Muscle layer of duodenum (tissue), 2 donors: ENCODE data around the gene PTPN9.
"Not testable (repeated sequence)": the region's sequence is repeated elsewhere in the genome, so short reads cannot be mapped to it uniquely, and the experiment has no call there.

Experiments used
- H3K27ac ChIP-seq: one replicate; pipeline ENCODE4 v1.7.0; 2013; ENCODE audit warnings: mild to moderate bottlenecking, low read length
- H3K27me3 ChIP-seq: one replicate; pipeline ENCODE4 v1.7.0; 2013; ENCODE audit warnings: low read depth, mild to moderate bottlenecking, control low read depth, low read length
- H3K36me3 ChIP-seq, 2 donors: one replicate each; pipeline ENCODE4 v1.7.0; 2013; ENCODE audit warnings: low read length in 2 of 2, control low read depth in 1 of 2, mild to moderate bottlenecking in 1 of 2; ENCODE audit not compliant: insufficient read depth in 2 of 2, control insufficient read depth in 1 of 2
- H3K4me1 ChIP-seq, 2 donors: one replicate each; pipeline ENCODE4 v1.7.0; 2013; ENCODE audit warnings: low read length in 2 of 2, mild to moderate bottlenecking in 2 of 2, control low read depth in 1 of 2, moderate library complexity in 1 of 2; ENCODE audit not compliant: insufficient read depth in 2 of 2, control insufficient read depth in 1 of 2
- H3K4me3 ChIP-seq, 2 donors: one replicate each; pipeline ENCODE4 v1.7.0; 2013; ENCODE audit warnings: low read length in 2 of 2, low read depth in 1 of 2, mild to moderate bottlenecking in 1 of 2
- H3K9me3 ChIP-seq, 2 donors: one replicate each; pipeline ENCODE4 v1.7.0; 2013; ENCODE audit warnings: low read length in 2 of 2, control low read depth in 1 of 2, mild to moderate bottlenecking in 1 of 2; ENCODE audit not compliant: control insufficient read depth in 1 of 2
- donor health status: healthy.

Gene PTPN9

DNA sequence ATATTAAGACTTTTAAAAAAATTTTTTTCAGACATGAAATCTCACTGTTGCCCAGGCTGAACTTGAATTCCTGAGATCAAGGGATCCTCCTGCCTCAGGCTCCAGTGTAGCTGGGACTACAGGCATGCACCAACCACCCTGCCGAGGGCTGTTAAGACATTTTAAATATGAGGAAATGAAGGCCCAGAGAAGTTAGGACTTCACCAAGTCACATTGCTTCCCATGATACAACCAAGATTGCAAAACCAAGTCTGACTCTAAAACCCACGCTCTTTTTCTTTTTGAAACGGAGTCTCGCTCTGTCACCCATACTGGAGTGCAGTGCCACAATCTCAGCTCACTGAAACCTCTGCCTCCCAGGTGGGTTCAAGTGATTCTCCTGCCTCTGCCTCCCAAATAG lies 28.0 kb downstream of the PTPN9 start:
- Histone ChIP-seq H3K27me3 (no peaks in the 10 kb centered on the region), H3K4me1 (peaks cover 0 to 5% of the 10 kb centered on the region in 2 donors), H3K9me3 (no peaks in the 10 kb centered on the region), H3K4me3 (no peak overlapping the region), H3K36me3 (no peaks in the 10 kb centered on the region), H3K27ac (no peak overlapping the region)

DNA sequence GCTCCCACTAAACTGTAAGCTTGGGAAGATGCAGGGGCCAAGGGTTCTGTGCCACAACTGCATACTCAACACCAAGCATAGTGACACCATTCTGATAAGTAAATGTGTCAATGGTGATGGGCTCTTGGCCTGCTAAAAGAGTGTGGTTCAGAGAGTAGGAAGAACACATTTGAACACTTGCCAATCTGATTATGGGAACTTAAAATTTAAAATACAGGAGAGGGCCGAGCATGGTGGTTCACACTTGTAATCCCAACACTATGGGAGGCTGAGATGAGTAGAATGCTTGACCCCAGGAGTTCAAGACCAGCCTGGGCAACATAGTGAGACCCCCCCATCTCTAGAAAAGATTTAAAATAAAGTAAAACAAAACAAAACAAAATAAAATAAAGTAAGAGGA lies 34.1 kb downstream of the PTPN9 start:
- Histone ChIP-seq H3K27ac (no peak overlapping the region), H3K4me1 (peaks cover 0 to 5% of the 10 kb centered on the region in 2 donors)

DNA sequence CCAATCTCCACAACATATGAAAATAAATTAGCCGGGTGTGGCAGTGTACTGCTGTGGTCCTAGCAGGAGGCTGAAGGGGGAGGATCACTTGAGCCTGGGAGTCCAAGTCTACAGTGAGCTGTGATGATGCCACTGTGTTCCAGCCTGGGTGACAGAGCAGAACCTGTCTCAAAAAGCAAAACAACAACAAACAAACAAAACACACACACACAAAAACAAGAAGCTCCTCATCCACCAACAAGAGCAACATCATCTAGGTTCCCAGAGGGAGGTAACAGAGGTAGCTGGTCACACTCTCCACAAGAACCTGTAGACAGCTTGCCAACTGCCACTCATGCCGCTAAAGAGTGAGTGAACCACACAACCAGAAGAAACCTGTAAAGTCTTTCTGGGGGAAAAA lies 34.8 kb downstream of the PTPN9 start:
- Histone ChIP-seq H3K27ac (no peak overlapping the region), H3K9me3 (no peaks in the 10 kb centered on the region), H3K36me3 (no peaks in the 10 kb centered on the region), H3K4me3 (no peak overlapping the region), H3K4me1 (peaks cover 0 to 5% of the 10 kb centered on the region in 2 donors), H3K27me3 (no peaks in the 10 kb centered on the region)

More for the DNA sequence above, 34.1 kb downstream of the PTPN9 start:
- Histone ChIP-seq H3K4me3 (no peak overlapping the region), H3K9me3 (no peaks in the 10 kb centered on the region), H3K27me3 (no peaks in the 10 kb centered on the region), H3K36me3 (no peaks in the 10 kb centered on the region)

DNA sequence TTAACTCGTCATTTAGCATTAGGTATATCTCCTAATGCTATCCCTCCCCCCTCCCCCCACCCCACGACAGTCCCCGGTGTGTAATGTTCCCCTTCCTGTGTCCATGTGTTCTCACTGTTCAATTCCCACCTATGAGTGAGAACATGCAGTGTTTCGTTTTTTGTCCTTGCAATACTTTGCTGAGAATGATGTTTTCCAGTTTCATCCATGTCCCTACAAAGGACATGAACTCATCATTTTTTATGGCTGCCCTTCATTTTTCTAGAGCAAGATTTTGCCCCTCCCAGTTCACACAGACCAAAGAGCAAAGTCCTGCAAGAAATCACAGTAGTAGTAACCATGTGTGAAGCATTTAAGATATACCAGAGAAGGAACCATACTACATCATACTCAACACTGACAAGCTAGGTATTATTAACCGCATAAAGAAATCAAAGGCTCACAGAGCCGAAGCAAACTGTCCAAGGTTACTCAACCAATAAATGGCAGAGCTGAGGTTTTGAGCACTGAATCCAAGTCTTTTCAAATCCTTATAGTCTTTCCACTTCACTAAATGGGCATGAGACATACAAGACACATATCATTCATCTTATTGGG lies 36.1 kb downstream of the PTPN9 start:
- not testable (repeated sequence) for H3K9me3 ChIP-seq, H3K4me3 ChIP-seq, H3K27ac ChIP-seq, H3K27me3 ChIP-seq, H3K4me1 ChIP-seq, H3K36me3 ChIP-seq

DNA sequence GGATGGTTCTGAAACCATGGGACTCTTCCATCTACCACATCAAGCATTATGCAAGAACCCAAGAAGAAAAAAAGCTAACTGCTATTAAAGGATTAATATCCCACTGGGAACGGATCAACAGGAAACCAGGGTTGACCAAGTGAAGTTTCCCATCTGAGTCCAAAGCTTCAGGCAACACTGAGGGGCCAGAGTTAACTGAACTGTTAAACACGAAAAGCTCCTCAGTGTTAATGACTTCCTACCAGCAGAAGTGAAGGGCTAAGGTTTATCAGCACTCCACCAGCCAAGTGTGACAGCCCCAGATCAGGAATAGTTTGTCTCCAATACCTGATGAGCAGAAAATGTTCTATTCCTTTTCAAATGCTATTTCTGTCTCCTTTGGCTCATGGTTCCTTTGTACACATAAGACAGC lies 36.7 kb downstream of the PTPN9 start:
- no peaks in the 10 kb centered on the region for H3K9me3 ChIP-seq
- no peak overlapping the region for H3K4me3 ChIP-seq
- H3K27ac ChIP-seq, result no peak overlapping the region
- H3K36me3 ChIP-seq, result no peaks in the 10 kb centered on the region
- no peaks in the 10 kb centered on the region for H3K27me3 ChIP-seq
- H3K4me1 ChIP-seq, result peaks cover 0 to 5% of the 10 kb centered on the region in 2 donors

DNA sequence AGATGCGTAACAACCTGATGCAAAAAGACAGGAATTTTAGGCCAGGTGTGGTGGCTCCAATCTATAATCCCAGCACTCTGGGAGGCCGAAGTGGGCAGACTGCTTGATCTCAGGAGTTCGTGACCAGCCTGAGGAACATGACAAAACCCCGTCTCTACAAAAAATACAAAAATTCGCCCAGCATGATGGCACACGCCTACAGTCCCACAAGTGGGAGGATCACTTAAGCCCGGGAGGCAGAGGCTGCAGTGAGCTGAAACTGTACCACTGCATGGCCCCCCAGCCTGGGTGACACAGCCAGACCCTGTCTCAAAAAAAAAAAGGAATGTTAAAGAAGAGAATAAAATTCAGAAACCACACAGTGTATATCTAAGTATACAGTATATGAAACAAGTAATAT lies 40.7 kb downstream of the PTPN9 start:
- Histone ChIP-seq H3K27ac (no peak overlapping the region), H3K27me3 (no peaks in the 10 kb centered on the region), H3K4me3 (no peak overlapping the region), H3K4me1 (peaks cover 0 to 5% of the 10 kb centered on the region in 2 donors), H3K9me3 (no peaks in the 10 kb centered on the region), H3K36me3 (no peaks in the 10 kb centered on the region)

DNA sequence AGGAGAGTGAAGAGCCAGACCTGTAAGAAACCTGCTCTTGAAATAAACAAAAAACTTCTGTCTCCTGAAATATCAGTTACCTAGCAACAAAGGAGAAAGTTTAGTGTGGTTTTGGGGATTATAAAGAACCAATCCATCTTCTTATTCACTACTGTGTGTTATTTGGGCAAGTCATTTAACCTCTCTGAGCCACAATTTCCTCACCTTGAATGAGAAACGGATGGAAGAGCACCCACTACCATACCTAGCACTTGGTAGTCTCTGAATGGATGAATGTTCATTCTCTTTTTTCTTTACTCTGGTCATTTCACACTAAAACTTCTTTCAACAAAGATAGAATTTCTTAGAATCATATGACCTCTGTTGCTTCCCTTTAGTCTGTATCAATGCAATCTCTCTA lies 45.2 kb downstream of the PTPN9 start:
- H3K36me3 ChIP-seq, result no peaks in the 10 kb centered on the region
- H3K27me3 ChIP-seq, result no peaks in the 10 kb centered on the region
- no peak overlapping the region for H3K4me3 ChIP-seq
- H3K4me1 ChIP-seq, result peaks cover 8 to 16% of the 10 kb centered on the region in 2 donors
- H3K9me3 ChIP-seq, result no peaks in the 10 kb centered on the region
- H3K27ac ChIP-seq, result no peak overlapping the region

DNA sequence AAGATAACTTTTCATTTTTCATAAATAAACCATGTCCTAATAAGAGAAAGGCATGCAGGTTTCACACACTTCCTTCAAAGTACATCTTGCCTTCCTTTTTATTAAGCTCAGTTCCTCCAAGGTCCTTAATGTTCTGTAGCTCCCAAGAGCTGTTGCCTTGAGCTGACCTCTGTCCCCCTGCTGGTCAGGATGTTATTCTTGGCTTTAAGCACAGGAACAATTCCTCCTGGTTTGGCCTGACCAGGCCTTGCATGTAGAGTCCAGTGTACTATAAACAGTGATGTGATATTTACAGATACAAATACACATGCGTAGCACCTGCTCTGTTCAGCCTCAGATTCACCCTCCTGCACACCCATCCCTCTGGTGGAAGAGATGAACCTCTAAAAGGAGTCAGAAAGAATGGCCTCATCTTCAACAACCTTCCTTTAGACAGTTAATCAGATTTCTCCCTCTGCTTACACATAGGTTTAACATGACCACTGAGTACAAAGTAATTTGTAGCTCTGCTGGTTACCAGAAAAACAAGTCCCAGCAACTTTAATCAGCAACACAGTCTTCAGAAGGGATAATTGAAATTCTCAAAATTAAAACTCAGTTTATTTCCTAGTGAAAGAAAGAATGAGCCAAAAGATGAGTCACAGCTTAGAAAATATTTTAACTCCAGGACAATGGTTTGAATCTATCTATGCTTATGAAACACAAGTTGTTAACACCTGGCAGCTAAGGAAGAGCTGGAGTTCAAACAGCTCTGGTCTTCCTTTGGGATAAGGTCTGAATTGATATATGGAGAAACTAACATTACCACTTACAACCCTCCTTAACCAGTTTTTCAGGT lies 46.5 kb downstream of the PTPN9 start:
- no peaks in the 10 kb centered on the region for H3K9me3 ChIP-seq
- H3K27me3 ChIP-seq, result no peaks in the 10 kb centered on the region
- peak overlapping the region; percentile 46 for H3K27ac ChIP-seq
- H3K4me1 ChIP-seq, result peaks cover 8 to 16% of the 10 kb centered on the region in 2 donors
- H3K4me3 ChIP-seq, result no peak overlapping the region
- H3K36me3 ChIP-seq, result no peaks in the 10 kb centered on the region

DNA sequence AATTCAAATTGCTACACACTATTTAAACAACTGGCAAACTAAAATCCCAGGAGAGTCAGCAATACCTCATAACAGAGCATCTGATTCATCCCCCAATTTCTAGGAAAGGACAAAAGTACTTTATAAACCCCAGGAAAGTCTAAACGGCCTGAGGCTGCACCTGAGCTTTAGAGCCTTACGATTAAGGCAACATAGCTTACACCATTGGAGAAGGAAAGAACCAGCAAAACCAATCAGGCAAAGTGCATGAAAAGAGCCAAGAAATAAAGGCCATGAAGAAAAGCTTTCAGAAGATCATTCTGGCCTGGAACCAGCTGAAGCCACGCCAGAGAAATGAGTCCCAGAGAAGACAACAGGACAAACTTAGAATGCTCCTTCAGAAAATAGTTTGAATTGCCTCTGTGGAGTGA lies 48.1 kb downstream of the PTPN9 start:
- Histone ChIP-seq H3K4me3 (no peak overlapping the region), H3K36me3 (peaks cover 6% of the 10 kb centered on the region in 2 donors), H3K9me3 (no peaks in the 10 kb centered on the region), H3K4me1 (peaks cover 8 to 16% of the 10 kb centered on the region in 2 donors), H3K27me3 (no peaks in the 10 kb centered on the region), H3K27ac (no peak overlapping the region)

DNA sequence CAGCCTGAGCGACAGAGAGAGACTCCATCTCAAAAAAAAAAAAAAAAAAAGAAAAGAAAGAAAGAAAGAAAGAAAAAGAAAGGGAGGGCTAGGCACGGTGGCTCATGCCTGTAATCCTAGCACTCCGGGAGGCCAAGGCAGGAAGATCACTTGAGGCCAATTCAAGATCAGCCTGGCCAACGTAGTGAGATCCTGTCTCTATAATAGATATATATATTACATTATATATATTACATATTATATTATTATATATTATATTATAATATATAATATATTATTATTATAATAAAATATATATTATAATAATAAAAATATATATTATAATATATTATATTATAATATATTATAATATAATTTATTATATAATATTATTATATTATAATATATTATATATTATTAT lies 48.9 kb downstream of the PTPN9 start:
- Histone ChIP-seq H3K4me3 (no peak overlapping the region), H3K27ac (no peak overlapping the region), H3K9me3 (no peaks in the 10 kb centered on the region), H3K36me3 (peaks cover 6% of the 10 kb centered on the region in 2 donors), H3K4me1 (peaks cover 8 to 16% of the 10 kb centered on the region in 2 donors), H3K27me3 (no peaks in the 10 kb centered on the region)

DNA sequence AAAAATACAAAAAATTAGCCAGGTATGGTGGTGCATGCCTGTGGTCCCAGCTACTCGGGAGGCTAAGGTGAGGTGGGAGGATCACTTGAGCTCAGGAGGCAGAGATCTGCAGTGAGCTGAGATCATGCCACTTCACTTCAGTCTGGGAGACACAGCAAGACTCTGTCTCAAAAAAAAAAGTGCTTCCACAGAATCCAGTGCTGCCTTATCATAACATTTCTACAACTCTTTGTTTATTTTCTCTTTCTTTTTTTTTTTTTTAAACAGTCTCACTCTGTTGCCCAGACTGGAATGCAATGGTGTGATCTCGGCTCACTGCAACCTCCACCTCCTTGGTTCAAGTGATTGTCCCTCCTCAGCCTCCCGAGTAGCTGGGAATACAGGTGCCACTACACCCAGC lies 53.4 kb downstream of the PTPN9 start:
- H3K27me3 ChIP-seq, H3K4me3 ChIP-seq, H3K4me1 ChIP-seq, H3K27ac ChIP-seq, H3K9me3 ChIP-seq: not testable (repeated sequence)
- peaks cover 26 to 31% of the 10 kb centered on the region in 2 donors for H3K36me3 ChIP-seq
